Fibroblast of pulmonary artery (primary cell): Measurements from ENCODE around the gene ACYP2.
A peak's percentile ranks its signal among the peaks of the same experiment; 100 is the strongest.

Source experiments
- DNase-seq: peaks from one replicate; pipeline ENCODE4 v3.0.0-alpha.2; 2010; ENCODE audit warnings: low read depth
- H3K4me3 ChIP-seq: replicated peaks from 2 replicates; pipeline ENCODE4 v1.5.1; 2011; ENCODE audit warnings: low read depth, mild to moderate bottlenecking, control low read depth, low read length, moderate library complexity
- TF ChIP-seq, protein P1 (sequence below): IDR thresholded peaks from 2 replicates; pipeline ENCODE4 v1.5.1; 2011; ENCODE audit warnings: mild to moderate bottlenecking, control low read depth, low read length, inconsistent platforms; ENCODE audit errors: missing control alignments

Gene ACYP2

DNA sequence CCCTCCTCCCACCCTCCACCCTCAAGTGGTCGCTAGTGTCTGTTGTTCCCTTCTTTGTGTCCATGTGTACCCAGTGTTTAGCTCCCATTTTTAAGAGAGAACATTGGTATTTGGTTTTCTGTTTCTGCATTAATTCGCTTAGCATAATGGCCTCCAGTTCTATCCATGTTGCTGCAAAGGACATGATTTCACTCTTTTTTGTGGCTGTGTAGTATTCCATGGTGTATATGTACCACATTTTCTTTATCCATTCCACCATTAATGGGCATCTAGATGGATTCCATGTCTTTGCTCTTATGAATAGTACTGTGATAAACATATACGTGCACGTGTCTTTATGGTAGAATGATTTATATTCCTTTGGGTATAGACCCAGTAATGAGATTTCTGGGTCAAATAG lies 97.7 kb downstream of the ACYP2 start:
- TF ChIP-seq, protein P1, sequence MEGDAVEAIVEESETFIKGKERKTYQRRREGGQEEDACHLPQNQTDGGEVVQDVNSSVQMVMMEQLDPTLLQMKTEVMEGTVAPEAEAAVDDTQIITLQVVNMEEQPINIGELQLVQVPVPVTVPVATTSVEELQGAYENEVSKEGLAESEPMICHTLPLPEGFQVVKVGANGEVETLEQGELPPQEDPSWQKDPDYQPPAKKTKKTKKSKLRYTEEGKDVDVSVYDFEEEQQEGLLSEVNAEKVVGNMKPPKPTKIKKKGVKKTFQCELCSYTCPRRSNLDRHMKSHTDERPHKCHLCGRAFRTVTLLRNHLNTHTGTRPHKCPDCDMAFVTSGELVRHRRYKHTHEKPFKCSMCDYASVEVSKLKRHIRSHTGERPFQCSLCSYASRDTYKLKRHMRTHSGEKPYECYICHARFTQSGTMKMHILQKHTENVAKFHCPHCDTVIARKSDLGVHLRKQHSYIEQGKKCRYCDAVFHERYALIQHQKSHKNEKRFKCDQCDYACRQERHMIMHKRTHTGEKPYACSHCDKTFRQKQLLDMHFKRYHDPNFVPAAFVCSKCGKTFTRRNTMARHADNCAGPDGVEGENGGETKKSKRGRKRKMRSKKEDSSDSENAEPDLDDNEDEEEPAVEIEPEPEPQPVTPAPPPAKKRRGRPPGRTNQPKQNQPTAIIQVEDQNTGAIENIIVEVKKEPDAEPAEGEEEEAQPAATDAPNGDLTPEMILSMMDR, result no peak
- no peak for DNase-seq
- no peak overlapping the region for H3K4me3 ChIP-seq

DNA sequence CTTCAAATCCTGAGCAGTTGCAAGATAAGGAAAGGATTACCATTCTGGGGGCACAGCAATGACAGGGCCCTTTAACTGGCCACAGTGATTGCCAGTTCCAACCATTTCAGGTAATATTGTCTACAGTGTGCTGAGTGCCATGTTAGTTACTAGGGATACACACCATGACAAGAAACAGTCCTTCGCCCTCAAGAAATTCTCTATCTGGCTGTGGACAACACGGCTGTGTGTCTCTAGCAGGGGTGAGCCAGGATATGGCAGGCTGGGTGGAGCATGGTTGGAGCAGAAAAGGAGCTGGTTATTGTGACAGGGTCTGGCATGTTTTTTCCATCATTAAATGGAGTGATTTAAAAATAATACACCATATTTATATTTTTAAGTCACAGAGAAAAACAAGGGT lies 109.6 kb downstream of the ACYP2 start:
- TF ChIP-seq, protein P1, result no peak
- no peak overlapping the region for H3K4me3 ChIP-seq
- no peak for DNase-seq

DNA sequence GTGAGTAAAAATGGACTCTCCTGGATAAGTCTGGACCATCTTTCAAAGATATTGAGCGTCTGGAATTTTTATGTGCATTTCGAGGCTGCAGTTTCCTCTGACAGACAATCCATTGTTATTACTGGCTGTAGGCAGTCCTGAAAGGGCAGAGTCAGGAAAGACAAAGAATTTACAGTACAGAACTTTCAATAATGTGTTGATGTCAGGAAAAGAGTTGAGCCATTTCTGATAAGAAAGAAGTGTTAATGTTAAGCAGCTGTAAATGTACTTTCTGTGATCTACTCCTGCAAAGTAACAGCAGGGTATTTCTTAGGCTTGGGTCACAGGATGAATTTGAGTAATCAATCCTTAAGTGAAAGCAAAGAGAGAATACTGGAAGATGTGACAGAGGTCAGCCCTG lies 110.8 kb downstream of the ACYP2 start:
- TF ChIP-seq, protein P1, result no peak
- peak; percentile 25 for DNase-seq
- no peak overlapping the region for H3K4me3 ChIP-seq

DNA sequence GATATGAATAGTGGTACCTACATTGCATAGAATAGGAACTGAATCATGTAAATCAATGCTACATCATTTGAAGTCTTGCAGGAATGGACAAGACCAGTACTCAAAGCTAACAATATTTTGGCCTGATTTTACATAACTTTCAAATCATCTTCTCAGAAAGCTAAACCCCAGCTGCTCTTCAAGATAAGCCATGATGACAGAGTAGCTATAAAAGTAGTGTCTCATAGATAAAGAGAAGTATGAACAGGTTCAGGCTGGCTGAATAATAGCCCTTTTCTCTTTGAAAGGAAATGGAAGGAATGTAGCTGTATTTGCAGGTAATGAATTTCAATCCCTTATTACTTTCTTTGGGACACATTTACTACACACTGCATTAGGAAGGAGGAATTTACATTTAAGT lies 112.4 kb downstream of the ACYP2 start:
- no peak for DNase-seq
- TF ChIP-seq, protein P1, result no peak
- H3K4me3 ChIP-seq, result no peak overlapping the region

DNA sequence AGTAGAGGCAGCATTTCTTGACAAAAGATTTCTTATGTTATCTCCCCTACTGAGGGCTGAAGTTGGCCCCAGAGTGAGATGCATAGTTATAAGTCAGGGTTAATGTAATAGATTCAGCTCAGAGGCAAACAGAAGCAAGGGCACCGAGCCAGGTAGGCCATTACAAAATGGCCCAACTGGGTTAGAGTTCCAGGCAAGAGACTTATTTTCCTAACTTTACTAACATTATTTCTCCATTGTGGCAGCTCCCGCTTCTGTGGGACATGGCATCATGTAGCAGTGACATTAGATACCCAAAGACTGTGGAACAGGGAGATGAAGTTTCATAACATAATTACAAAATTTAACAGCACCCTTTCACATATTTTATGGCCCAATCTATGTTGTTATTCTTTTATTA lies 113.5 kb downstream of the ACYP2 start:
- no peak for DNase-seq
- no peak overlapping the region for H3K4me3 ChIP-seq
- TF ChIP-seq, protein P1, result no peak

DNA sequence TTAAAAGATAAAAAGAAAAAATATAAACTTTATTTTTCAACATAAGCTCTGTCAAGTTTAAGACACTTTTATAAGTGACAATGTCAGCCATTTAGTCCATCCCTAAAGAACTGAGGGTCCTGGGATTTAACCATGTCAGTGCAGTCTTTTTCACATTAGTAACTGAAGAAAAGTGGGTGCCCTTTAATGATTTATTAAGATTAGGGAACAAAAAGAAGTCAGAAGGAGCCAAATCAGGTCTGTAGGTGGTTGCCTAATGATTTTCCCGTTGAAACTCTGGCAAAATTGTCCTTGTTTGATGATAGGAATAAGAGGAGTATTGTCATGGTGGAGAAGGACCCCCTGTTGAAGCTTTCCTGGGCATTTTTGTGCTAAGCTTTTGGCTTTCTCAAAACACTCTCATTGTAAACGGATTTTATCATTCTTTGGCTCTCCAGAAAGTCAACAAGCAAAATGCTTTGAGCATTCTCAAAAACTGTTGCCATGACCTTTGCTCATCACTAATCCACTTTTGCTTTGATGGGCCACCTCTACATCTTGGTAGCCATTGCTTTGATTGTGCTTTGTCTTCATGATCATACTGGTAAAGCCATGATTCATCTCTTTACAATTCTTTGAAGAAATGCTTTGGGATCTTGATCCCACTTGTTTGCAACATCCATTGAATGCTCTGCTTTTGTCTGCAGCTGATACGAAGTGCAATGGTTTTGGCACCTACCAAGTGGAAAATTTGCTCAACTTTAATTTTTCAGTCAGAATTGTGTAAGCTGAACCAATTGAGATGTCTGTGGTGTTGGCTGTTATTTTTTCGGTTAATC lies 118.6 kb downstream of the ACYP2 start:
- TF ChIP-seq, protein P1, result no peak
- H3K4me3 ChIP-seq, result no peak overlapping the region
- no peak for DNase-seq

DNA sequence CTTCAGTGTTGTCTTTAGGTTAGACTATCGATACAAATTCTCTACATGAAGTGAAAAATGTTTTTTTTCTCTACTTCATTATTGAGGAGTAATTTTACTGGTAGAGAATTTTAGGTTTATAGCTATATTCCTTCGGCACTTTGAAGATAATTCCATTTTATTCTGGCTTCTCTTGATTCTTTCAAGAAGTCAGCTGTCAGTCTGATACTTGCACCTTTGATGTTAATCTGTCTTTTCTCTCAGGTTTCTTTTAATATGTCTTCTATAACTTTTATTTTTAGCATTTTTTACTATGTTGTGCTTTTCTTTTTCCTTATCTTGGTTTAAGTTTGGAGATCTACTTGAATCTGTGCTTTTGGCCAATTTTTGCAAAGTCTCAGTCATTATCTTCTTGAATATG lies 122.0 kb downstream of the ACYP2 start:
- TF ChIP-seq, protein P1, result no peak
- no peak overlapping the region for H3K4me3 ChIP-seq
- DNase-seq, result no peak
